Right atrium auricular region (tissue), 2 donors: Measurements from ENCODE around the gene NKX6-1. TPM values are rescaled to one million over a fixed set of nuclear protein-coding genes. Genes with fewer than 3 reads are reported as not detected.
A peak's percentile ranks its signal among the peaks of the same experiment; 100 is the strongest.

Experiments
- DNase-seq: peaks from one replicate; pipeline ENCODE4 v3.0.0-alpha.2; 2019; ENCODE audit warnings: low spot score
- H3K27ac ChIP-seq, 2 donors: fragments of 200-600 bp; sonication (generic); 1 replicate in 1 of 2; 2 replicates in 1 of 2; pipeline ENCODE4 v1.5.1; 2016 to 2019
- H3K27me3 ChIP-seq, 2 donors: fragments of 200-600 bp; sonication (generic); one replicate each; pipeline versions ENCODE4 v1.5.1 to v1.6.0; 2017 to 2019
- H3K36me3 ChIP-seq: fragments of 200-600 bp; sonication (generic); one replicate; pipeline ENCODE4 v1.5.1; 2016
- H3K4me1 ChIP-seq, 2 donors: fragments of 200-600 bp; sonication (generic); one replicate each; pipeline versions ENCODE4 v1.5.1 to v1.6.0; 2017 to 2019
- H3K4me3 ChIP-seq, 2 donors: fragments of 200-600 bp; sonication (generic); 1 replicate in 1 of 2; 2 replicates in 1 of 2; pipeline ENCODE4 v1.5.1; 2017 to 2019; ENCODE audit warnings: mild to moderate bottlenecking in 1 of 2, moderate library complexity in 1 of 2
- H3K9me3 ChIP-seq, 2 donors: fragments of 200-600 bp; sonication (generic); one replicate each; pipeline ENCODE4 v1.5.1; 2019
- total RNA-seq, 2 donors: library from RNA; depleted of rRNA; stranded (reverse); fragments of >200 nt; gene quantifications; one replicate each; pipeline ENCODE4 v1.1.0, GENCODE V29; 2016
- TF ChIP-seq, protein P1 (sequence below), 2 donors: fragments of 200-600 bp; sonication (generic); IDR thresholded peaks; one replicate each; pipeline ENCODE4 v1.5.1; 2019; ENCODE audit warnings: antibody characterized with exemption in 2 of 2

NKX6-1 gene
- total RNA-seq, 2 donors from 2014 or later = not detected

DNA sequence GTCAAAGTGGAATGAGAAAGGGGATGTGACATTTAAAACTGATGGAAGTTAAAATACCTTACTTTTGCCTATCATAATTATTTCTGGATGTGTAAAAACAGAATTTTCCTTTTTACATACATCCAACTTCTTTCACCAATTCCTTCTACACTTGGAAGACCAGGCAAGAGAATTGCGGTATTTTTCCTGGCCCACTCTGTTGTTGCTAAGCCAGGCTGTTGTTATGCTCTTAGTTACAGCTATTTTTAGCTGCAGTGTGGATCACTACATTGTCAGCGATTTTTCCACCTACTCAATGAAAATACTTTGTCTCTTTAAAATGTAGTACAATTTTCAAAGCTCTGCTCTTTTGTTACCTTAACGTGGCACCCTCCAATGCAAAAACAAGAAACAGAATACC lies 43.4 kb downstream of the NKX6-1 start:
- Histone ChIP-seq H3K9me3 (no peaks in the 10 kb centered on the region), H3K4me1 (no peaks in the 10 kb centered on the region), H3K4me3 (no peak overlapping the region), H3K27ac (no peak overlapping the region), H3K36me3 (no peaks in the 10 kb centered on the region), H3K27me3 (no peaks in the 10 kb centered on the region)
- TF ChIP-seq, protein P1, sequence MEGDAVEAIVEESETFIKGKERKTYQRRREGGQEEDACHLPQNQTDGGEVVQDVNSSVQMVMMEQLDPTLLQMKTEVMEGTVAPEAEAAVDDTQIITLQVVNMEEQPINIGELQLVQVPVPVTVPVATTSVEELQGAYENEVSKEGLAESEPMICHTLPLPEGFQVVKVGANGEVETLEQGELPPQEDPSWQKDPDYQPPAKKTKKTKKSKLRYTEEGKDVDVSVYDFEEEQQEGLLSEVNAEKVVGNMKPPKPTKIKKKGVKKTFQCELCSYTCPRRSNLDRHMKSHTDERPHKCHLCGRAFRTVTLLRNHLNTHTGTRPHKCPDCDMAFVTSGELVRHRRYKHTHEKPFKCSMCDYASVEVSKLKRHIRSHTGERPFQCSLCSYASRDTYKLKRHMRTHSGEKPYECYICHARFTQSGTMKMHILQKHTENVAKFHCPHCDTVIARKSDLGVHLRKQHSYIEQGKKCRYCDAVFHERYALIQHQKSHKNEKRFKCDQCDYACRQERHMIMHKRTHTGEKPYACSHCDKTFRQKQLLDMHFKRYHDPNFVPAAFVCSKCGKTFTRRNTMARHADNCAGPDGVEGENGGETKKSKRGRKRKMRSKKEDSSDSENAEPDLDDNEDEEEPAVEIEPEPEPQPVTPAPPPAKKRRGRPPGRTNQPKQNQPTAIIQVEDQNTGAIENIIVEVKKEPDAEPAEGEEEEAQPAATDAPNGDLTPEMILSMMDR (IDR thresholded peaks at IDR 0.05) = no peak
- no peak for DNase-seq

DNA sequence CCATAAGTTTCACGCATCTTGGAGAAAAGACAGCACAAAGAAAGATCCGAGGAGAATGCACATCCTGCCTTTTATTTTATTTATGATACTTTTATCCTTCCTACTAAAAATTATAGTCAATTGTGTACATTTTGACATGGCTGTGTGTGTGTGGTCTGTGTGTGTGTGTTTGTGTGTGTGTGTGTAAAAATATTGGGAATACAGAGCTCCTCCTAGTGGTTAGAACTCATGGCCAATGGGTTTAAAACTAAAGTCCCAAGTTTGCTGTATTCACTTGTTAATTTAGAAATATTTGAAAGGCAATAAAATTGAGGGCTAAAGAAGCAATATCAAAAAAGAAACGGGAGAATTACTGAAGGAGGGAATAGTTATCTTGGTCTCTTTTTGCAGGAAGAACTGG lies 47.5 kb downstream of the NKX6-1 start:
- H3K27me3 ChIP-seq = no peaks in the 10 kb centered on the region
- TF ChIP-seq, protein P1 (IDR thresholded peaks at IDR 0.05) = peak in 1 of 2 donors; percentile 36
- H3K36me3 ChIP-seq = no peaks in the 10 kb centered on the region
- DNase-seq = no peak
- no peaks in the 10 kb centered on the region for H3K9me3 ChIP-seq
- no peak overlapping the region for H3K27ac ChIP-seq
- no peak overlapping the region for H3K4me3 ChIP-seq
- no peaks in the 10 kb centered on the region for H3K4me1 ChIP-seq

DNA sequence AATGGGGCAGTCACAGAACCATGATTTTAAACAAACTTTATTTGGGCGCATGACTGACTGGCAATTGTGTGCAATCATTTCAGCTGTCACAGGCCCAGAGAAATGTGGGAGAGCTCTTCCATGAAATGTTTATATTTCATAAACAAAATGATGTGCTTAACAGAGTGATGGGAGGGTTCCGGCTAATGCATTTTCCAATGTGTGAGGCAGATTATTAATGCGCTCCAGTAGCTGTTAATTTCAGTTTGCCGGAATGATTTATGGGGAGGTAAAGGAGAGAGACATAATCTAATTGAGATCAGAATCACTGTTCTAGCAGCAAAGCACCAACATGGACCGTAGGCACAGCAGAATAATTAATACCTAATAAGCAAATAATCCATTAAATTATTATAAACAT lies 55.6 kb downstream of the NKX6-1 start:
- Histone ChIP-seq H3K27me3 (no peaks in the 10 kb centered on the region), H3K4me3 (no peak overlapping the region), H3K4me1 (no peaks in the 10 kb centered on the region), H3K36me3 (no peaks in the 10 kb centered on the region), H3K9me3 (no peaks in the 10 kb centered on the region), H3K27ac (no peak overlapping the region)
- TF ChIP-seq, protein P1 (IDR thresholded peaks at IDR 0.05) = no peak
- DNase-seq = no peak

DNA sequence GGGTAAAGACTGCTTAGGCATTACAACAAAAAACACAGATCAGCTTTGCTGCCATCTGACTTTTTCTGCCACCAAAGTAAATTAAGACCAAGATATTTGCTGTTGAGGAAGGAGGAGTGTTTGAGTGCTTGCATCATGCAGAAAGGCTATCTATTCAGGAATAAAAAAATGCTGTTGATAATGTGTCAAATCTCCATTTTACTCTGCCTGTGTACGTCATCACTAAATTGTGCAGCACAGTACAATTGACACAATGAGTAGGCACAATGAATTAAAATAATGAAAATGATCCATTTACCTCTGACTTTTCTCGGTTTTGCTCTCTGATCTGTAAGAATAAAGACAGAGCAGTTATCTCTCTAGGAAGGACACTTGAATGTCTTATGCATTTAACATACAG lies 56.3 kb downstream of the NKX6-1 start:
- Histone ChIP-seq H3K9me3 (no peaks in the 10 kb centered on the region), H3K27ac (no peak overlapping the region), H3K4me1 (no peaks in the 10 kb centered on the region), H3K4me3 (no peak overlapping the region), H3K27me3 (no peaks in the 10 kb centered on the region), H3K36me3 (no peaks in the 10 kb centered on the region)
- TF ChIP-seq, protein P1 (IDR thresholded peaks at IDR 0.05) = no peak
- DNase-seq = no peak

Other genes with a start within 250 kb of the NKX6-1 start
- gene CDS1, start 83.8 kb upstream of the NKX6-1 start, total RNA-seq = under 1 TPM; 0.30 to 0.98 TPM